Fibroblast of mammary gland (primary cell): ENCODE results near the gene MRPS31.
"Not testable (repeated sequence)": the region's sequence is repeated elsewhere in the genome, so short reads cannot be mapped to it uniquely, and the experiment has no call there.

Source experiments
- DNase-seq: peaks from one replicate; pipeline ENCODE4 v3.0.0-alpha.2; 2010; ENCODE audit warnings: low read depth
- H3K4me3 ChIP-seq: 2 replicates; pipeline ENCODE4 v1.5.1; 2011; ENCODE audit warnings: low read depth, mild to moderate bottlenecking, low read length, moderate library complexity; ENCODE audit not compliant: control insufficient read depth
- CTCF ChIP-seq: conservative IDR thresholded peaks from 2 replicates; pipeline ENCODE4 v1.5.1; 2011; ENCODE audit warnings: low read depth, low read length, inconsistent platforms; ENCODE audit not compliant: control insufficient read depth, insufficient read depth

MRPS31 gene

GRCh38 chr13:40749327-40749726, 21.7 kb downstream of the MRPS31 start:
- no peak for DNase-seq
- H3K4me3 ChIP-seq, result no peak overlapping the region
- peak; percentile 25 for TF ChIP-seq CTCF

- not testable (repeated sequence) for H3K4me3 ChIP-seq, DNase-seq
These were observed 35.8 kb downstream of the MRPS31 start for GRCh38 chr13:40735232-40735548.

GRCh38 chr13:40734536-40735231, 36.3 kb downstream of the MRPS31 start:
- DNase-seq, H3K4me3 ChIP-seq: not testable (repeated sequence)

GRCh38 chr13:40732658-40733057, 38.3 kb downstream of the MRPS31 start:
- DNase-seq, result no peak
- H3K4me3 ChIP-seq, result no peak overlapping the region
- no peak for TF ChIP-seq CTCF

GRCh38 chr13:40728595-40728994, 42.4 kb downstream of the MRPS31 start:
- H3K4me3 ChIP-seq, result no peak overlapping the region
- no peak for DNase-seq

GRCh38 chr13:40714433-40714832, 56.6 kb downstream of the MRPS31 start:
- DNase-seq, H3K4me3 ChIP-seq: not testable (repeated sequence)

More at GRCh38 chr13:40728595-40728994, 42.4 kb downstream of the MRPS31 start:
- TF ChIP-seq CTCF, result no peak

GRCh38 chr13:40706439-40706838, 64.6 kb downstream of the MRPS31 start:
- DNase-seq, result no peak
- no peak overlapping the region for H3K4me3 ChIP-seq
- no peak for TF ChIP-seq CTCF

- no peak overlapping the region for H3K4me3 ChIP-seq
- TF ChIP-seq CTCF, result no peak
- DNase-seq, result no peak
These were observed 73.3 kb downstream of the MRPS31 start for GRCh38 chr13:40697711-40698110.

- TF ChIP-seq CTCF, result no peak
- no peak for DNase-seq
- H3K4me3 ChIP-seq, result no peak overlapping the region
These were observed 76.6 kb downstream of the MRPS31 start for GRCh38 chr13:40694426-40694825.
